ENCODE measurements around the gene RAB3GAP2.
A peak's percentile ranks its signal among the peaks of the same experiment; 100 is the strongest.

The RAB3GAP2 gene, protein sequence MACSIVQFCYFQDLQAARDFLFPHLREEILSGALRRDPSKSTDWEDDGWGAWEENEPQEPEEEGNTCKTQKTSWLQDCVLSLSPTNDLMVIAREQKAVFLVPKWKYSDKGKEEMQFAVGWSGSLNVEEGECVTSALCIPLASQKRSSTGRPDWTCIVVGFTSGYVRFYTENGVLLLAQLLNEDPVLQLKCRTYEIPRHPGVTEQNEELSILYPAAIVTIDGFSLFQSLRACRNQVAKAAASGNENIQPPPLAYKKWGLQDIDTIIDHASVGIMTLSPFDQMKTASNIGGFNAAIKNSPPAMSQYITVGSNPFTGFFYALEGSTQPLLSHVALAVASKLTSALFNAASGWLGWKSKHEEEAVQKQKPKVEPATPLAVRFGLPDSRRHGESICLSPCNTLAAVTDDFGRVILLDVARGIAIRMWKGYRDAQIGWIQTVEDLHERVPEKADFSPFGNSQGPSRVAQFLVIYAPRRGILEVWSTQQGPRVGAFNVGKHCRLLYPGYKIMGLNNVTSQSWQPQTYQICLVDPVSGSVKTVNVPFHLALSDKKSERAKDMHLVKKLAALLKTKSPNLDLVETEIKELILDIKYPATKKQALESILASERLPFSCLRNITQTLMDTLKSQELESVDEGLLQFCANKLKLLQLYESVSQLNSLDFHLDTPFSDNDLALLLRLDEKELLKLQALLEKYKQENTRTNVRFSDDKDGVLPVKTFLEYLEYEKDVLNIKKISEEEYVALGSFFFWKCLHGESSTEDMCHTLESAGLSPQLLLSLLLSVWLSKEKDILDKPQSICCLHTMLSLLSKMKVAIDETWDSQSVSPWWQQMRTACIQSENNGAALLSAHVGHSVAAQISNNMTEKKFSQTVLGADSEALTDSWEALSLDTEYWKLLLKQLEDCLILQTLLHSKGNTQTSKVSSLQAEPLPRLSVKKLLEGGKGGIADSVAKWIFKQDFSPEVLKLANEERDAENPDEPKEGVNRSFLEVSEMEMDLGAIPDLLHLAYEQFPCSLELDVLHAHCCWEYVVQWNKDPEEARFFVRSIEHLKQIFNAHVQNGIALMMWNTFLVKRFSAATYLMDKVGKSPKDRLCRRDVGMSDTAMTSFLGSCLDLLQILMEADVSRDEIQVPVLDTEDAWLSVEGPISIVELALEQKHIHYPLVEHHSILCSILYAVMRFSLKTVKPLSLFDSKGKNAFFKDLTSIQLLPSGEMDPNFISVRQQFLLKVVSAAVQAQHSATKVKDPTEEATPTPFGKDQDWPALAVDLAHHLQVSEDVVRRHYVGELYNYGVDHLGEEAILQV (N-terminal part only)

DNA sequence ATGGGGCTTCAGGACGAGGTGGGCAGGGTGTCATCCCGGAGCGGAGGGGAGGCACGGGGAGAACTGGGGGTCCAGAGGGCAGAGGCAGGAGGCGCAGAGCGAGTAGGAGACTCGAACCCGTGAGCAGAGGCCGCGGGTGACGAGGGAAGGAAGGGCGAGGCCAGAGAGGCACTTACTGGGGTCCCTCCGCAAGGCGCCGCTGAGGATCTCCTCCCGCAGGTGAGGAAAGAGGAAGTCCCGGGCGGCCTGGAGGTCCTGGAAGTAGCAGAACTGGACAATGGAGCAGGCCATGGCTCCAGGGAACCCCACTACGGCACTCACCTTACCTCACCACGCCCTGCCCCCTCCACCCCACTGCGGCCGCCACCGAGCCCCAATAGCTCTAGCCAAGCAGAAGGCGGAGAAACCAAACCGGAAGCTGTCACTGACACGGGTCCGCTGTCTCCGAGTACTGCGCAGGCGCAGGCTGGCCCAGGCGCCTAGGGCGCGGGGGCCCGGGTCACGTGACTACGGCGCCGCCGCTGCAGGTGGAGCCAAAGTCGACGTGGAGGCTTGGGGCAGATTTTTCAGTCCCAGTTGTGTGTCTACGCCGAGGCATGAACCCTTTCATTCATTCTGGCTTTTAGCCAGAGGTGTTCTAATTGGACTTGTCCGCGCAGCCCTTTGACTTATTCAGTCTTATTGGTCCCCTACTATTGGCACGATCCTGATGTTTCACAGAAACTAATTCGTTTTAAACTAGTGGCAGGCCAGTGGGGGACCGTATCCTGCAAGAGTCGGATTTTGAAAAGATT, at the start of gene RAB3GAP2:
TSS of gene RAB3GAP2 (minus strand) at position 407 of the 794 bp plus-strand sequence. CDS start at position 291, 116 bp downstream.
- Histone ChIP-seq H3K9me3 (ENCODE audit: low read depth, low read length) (no peaks in the 10 kb centered on the region), H3K36me3 (ENCODE audit: insufficient read depth, low read length) (peaks cover 32% of the 10 kb centered on the region), H3K9ac (ENCODE audit: insufficient read length) (peak within 1 kb of the TSS; percentile 84), H3K27ac (peak within 1 kb of the TSS; percentile 88), H3K4me3 (peak within 1 kb of the TSS; percentile 96)
- TF ChIP-seq POLR2AphosphoS5 (IDR thresholded peaks at IDR 0.05; ENCODE audit: borderline replicate concordance, low read depth, low read length) (peak; percentile 93), EZH2 (IDR thresholded peaks at IDR 0.05) (no peak)
- peak; percentile 56 for DNase-seq (ENCODE audit: low read depth, low spot score)

DNA sequence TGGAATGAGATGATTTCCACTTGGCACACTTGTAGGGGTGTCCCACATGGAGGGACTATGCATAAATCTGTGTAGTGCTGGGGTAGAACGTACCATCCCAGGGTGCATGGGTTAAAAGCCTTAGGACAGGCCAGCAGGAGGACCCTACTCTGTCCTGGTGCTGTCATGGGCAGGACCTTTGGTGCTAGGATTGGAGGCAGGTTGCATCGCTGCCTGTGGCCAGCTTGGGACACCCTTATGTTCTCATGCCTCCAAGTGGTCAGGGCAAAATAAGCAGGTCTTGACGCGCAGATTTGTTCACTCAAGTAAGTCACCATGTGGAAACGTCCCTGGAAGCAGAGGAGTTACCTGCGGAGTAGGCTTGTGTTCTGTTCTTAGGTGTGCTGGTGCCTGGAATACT, 49.5 kb upstream of the RAB3GAP2 start:
- TF ChIP-seq FOXP2 (optimal IDR thresholded peaks at IDR 0.05; ENCODE audit: control extremely low read depth, extremely low read length, insufficient read depth) (no peak), POLR2AphosphoS5 (IDR thresholded peaks at IDR 0.05; ENCODE audit: borderline replicate concordance, low read depth, low read length) (no peak), EZH2 (IDR thresholded peaks at IDR 0.05) (no peak)
- Histone ChIP-seq H3K4me3 (no peak overlapping the region), H3K9ac (ENCODE audit: insufficient read length) (no peak overlapping the region), H3K27ac (no peak overlapping the region), H3K9me3 (ENCODE audit: low read depth, low read length) (no peaks in the 10 kb centered on the region), H3K36me3 (ENCODE audit: insufficient read depth, low read length) (no peaks in the 10 kb centered on the region)
- no peak for DNase-seq (ENCODE audit: low read depth, low spot score)

DNA sequence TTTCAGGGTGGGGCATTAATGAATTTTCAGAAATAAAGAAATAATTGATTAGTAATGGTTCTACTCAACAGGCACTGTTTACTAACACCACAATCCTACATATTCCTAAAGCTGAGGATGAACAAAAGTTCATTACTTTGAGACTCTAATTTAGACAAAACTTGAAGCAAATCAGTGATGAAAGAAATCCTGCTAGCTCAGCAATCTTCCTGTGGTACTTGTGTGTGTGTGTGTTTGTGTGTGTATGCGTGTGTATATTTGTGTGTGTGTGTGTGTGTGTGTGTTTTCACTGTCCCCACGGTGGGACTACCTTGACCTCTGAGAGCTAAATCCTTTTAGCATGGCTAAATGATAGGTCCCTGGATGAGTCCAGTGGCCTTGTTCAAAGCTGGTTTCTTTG, 48.5 kb upstream of the RAB3GAP2 start:
- no peak for TF ChIP-seq EZH2 (IDR thresholded peaks at IDR 0.05)
- TF ChIP-seq POLR2AphosphoS5 (IDR thresholded peaks at IDR 0.05; ENCODE audit: borderline replicate concordance, low read depth, low read length): no peak
- TF ChIP-seq FOXP2 (optimal IDR thresholded peaks at IDR 0.05; ENCODE audit: control extremely low read depth, extremely low read length, insufficient read depth): no peak
- no peaks in the 10 kb centered on the region for H3K36me3 ChIP-seq (ENCODE audit: insufficient read depth, low read length)
- no peak overlapping the region for H3K9ac ChIP-seq (ENCODE audit: insufficient read length)
- no peaks in the 10 kb centered on the region for H3K9me3 ChIP-seq (ENCODE audit: low read depth, low read length)
- H3K27ac ChIP-seq: no peak overlapping the region
- no peak overlapping the region for H3K4me3 ChIP-seq
- no peak for DNase-seq (ENCODE audit: low read depth, low spot score)

DNA sequence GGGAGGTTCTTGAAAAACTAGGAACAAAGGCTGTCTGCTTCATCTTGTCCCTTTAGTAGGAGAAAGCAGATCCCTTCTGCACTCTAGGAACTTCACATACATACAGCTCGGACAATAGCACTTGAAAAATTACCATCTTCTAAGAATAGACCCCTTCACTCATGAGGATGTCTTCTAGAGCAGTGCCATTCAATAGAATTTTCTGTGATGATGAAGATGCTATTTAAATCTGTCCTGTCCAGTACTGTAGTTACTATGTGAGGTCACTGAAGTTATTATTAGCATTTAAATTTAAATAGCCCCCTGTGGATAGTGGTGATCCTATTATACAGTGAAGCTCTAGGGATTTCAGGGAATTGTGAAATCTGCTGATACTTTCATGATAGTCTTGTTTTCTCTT, 46.4 kb upstream of the RAB3GAP2 start:
- DNase-seq (ENCODE audit: low read depth, low spot score): no peak
- TF ChIP-seq POLR2AphosphoS5 (IDR thresholded peaks at IDR 0.05; ENCODE audit: borderline replicate concordance, low read depth, low read length): no peak
- TF ChIP-seq FOXP2 (optimal IDR thresholded peaks at IDR 0.05; ENCODE audit: control extremely low read depth, extremely low read length, insufficient read depth): no peak
- no peak for TF ChIP-seq EZH2 (IDR thresholded peaks at IDR 0.05)
- no peak overlapping the region for H3K4me3 ChIP-seq
- H3K27ac ChIP-seq: no peak overlapping the region
- no peaks in the 10 kb centered on the region for H3K9me3 ChIP-seq (ENCODE audit: low read depth, low read length)
- H3K36me3 ChIP-seq (ENCODE audit: insufficient read depth, low read length): no peaks in the 10 kb centered on the region
- H3K9ac ChIP-seq (ENCODE audit: insufficient read length): no peak overlapping the region

DNA sequence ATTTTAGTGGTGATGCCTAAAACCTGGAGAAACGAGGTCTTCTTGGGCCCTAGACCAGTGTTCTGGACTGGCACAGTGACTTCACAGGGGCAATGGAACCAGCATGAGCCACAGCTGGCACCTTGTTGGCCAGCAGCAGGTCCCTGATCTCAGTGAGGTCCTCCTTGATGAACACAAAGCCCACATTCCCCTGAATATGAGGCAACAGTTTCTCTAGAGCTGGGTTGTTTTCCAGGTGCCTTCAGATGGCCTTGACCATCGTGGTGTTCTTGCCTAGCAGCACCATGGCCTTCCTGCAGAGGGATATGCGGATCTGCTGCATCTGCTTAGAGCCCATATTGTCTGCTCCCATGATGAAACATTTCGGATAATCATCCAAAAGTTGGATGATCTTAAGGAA, 44.9 kb upstream of the RAB3GAP2 start:
- Histone ChIP-seq H3K9ac (ENCODE audit: insufficient read length) (no peak overlapping the region), H3K9me3 (ENCODE audit: low read depth, low read length) (no peaks in the 10 kb centered on the region), H3K36me3 (ENCODE audit: insufficient read depth, low read length) (no peaks in the 10 kb centered on the region), H3K4me3 (no peak overlapping the region), H3K27ac (no peak overlapping the region)
- TF ChIP-seq EZH2 (IDR thresholded peaks at IDR 0.05) (no peak), POLR2AphosphoS5 (IDR thresholded peaks at IDR 0.05; ENCODE audit: borderline replicate concordance, low read depth, low read length) (no peak), FOXP2 (optimal IDR thresholded peaks at IDR 0.05; ENCODE audit: control extremely low read depth, extremely low read length, insufficient read depth) (no peak)
- DNase-seq (ENCODE audit: low read depth, low spot score): no peak

DNA sequence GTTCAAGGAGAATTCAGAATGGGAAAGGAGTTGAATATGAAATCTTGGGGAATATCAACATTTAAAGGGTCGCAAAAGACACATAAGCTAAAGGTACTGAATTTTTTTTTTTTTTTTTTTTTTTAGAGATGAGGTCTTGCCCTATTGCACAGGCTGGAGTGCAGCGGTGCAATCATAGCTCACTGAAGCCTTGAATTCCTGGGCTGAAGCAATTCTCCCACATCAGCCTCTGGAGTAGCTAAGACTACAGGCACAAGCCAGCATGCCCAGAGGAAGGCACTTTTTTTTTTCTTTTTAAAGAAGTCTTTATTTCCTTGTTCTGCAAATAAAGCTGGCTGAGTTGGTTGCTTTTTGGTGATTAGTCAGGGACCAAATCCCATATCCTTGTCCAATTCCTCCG, 44.1 kb upstream of the RAB3GAP2 start:
- no peak for DNase-seq (ENCODE audit: low read depth, low spot score)
- H3K9ac ChIP-seq (ENCODE audit: insufficient read length): no peak overlapping the region
- H3K36me3 ChIP-seq (ENCODE audit: insufficient read depth, low read length): no peaks in the 10 kb centered on the region
- H3K9me3 ChIP-seq (ENCODE audit: low read depth, low read length): no peaks in the 10 kb centered on the region
- no peak overlapping the region for H3K4me3 ChIP-seq
- no peak overlapping the region for H3K27ac ChIP-seq
- no peak for TF ChIP-seq EZH2 (IDR thresholded peaks at IDR 0.05)
- TF ChIP-seq POLR2AphosphoS5 (IDR thresholded peaks at IDR 0.05; ENCODE audit: borderline replicate concordance, low read depth, low read length): no peak
- TF ChIP-seq FOXP2 (optimal IDR thresholded peaks at IDR 0.05; ENCODE audit: control extremely low read depth, extremely low read length, insufficient read depth): no peak

DNA sequence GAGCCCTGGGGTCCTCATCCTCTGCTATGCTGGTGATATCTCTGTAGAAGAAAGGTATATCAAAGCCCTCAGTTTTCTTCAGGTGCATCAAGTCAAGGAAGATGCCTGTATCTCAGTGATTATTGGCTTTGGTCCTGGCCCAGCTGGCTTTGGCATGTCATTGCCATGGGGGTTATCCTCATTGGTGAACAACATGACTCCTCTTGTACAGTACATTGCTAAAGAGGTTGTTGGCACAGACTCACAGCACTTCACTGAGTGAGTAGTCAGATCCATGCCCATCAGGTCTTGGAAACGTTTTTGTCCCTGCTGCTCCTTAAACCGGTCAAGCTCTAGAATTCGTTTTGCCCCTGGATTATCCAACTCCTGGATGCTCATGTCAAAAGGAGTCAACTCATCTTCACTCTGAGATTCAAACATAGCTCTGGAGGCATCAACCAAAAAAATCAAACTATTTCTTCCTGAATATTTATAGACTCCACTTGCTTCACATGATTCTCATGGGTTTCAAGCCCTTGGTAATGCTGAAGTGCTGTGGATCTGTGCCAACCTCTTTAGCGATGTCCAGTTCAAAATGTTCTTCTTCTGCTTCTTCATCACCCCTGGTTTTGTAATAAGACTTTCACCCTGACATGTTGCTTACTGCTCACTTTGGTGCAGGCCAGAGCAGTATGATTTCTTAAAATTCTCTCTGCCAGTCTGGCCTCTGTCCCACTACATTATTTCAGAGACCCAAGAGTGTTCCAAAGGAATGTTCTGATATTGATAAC, 43.0 kb upstream of the RAB3GAP2 start:
- no peak overlapping the region for H3K27ac ChIP-seq
- no peaks in the 10 kb centered on the region for H3K9me3 ChIP-seq (ENCODE audit: low read depth, low read length)
- H3K36me3 ChIP-seq (ENCODE audit: insufficient read depth, low read length): no peaks in the 10 kb centered on the region
- TF ChIP-seq FOXP2 (optimal IDR thresholded peaks at IDR 0.05; ENCODE audit: control extremely low read depth, extremely low read length, insufficient read depth) (no peak), POLR2AphosphoS5 (IDR thresholded peaks at IDR 0.05; ENCODE audit: borderline replicate concordance, low read depth, low read length) (no peak), EZH2 (IDR thresholded peaks at IDR 0.05) (no peak)
- no peak overlapping the region for H3K9ac ChIP-seq (ENCODE audit: insufficient read length)
- H3K4me3 ChIP-seq: no peak overlapping the region
- no peak for DNase-seq (ENCODE audit: low read depth, low spot score)

Data from SK-N-MC (cell line).